Transverse colon (tissue), 4 donors: ENCODE results near the gene COL6A1. TPM values are rescaled to one million over a fixed set of nuclear protein-coding genes. Genes with fewer than 3 reads are reported as not detected.

ENCODE experiments used
- DNase-seq: peaks from one replicate; pipeline ENCODE4 v3.0.0-alpha.2; 2019
- H3K27ac ChIP-seq, 4 donors: fragments of 200-600 bp; sonication (generic); 2 replicates each; pipeline ENCODE4 v1.5.1; 2016 to 2018; ENCODE audit warnings: inconsistent platforms in 4 of 4
- H3K27me3 ChIP-seq: fragments of 200-600 bp; sonication (generic); 2 replicates; pipeline ENCODE4 v1.5.1; 2017; ENCODE audit warnings: inconsistent platforms
- H3K36me3 ChIP-seq, 4 donors: fragments of 200-600 bp; sonication (generic); 2 replicates each; pipeline ENCODE4 v1.5.1; 2017 to 2019; ENCODE audit warnings: inconsistent platforms in 4 of 4
- H3K4me1 ChIP-seq, 4 donors: fragments of 200-600 bp; sonication (generic); 2 replicates each; pipeline ENCODE4 v1.5.1; 2017 to 2020; ENCODE audit warnings: inconsistent platforms in 4 of 4
- H3K4me3 ChIP-seq, 4 donors: fragments of 200-600 bp; sonication (generic); 1 replicate in 1 of 4; 2 replicates in 3 of 4; pipeline versions ENCODE4 v1.5.1 to v1.6.1; 2017 to 2019; ENCODE audit warnings: inconsistent platforms in 4 of 4
- H3K9me3 ChIP-seq, 2 donors: fragments of 200-600 bp; sonication (generic); 2 replicates each; pipeline ENCODE4 v1.5.1; 2017 to 2019; ENCODE audit warnings: inconsistent platforms in 2 of 2
- CTCF ChIP-seq, 5 experiments: fragments of 200-600 bp in 3 of 5; fragments of 450-650 bp in 2 of 5; sonication (generic) in 3 of 5; IDR thresholded peaks; 1 replicate in 2 of 5; 2 replicates in 3 of 5; pipeline ENCODE4 v1.5.1; 2016 to 2017; ENCODE audit warnings: antibody characterized with exemption in 5 of 5, inconsistent platforms in 3 of 5, mild to moderate bottlenecking in 2 of 5, moderate library complexity in 1 of 5
- EP300 ChIP-seq: sonication (generic); formaldehyde crosslinking; IDR thresholded peaks from one replicate; pipeline ENCODE4 v1.6.1; 2017; ENCODE audit warnings: antibody characterized with exemption, low read depth
- POLR2A ChIP-seq: fragments of 450-650 bp; IDR thresholded peaks from one replicate; pipeline ENCODE4 v1.6.1; 2016; ENCODE audit warnings: antibody characterized with exemption, mild to moderate bottlenecking, moderate library complexity
- POLR2AphosphoS5 ChIP-seq, 3 donors: sonication (generic); formaldehyde crosslinking; IDR thresholded peaks; one replicate each; pipeline ENCODE4 v1.6.1; 2016; ENCODE audit warnings: antibody characterized with exemption in 3 of 3
- WGBS, 2 donors: methylation state at CpG; one replicate each; pipeline ENCODE4 v1.1.5; 2018; ENCODE audit warnings: low coverage in 1 of 2; 5-methylcytosine and 5-hydroxymethylcytosine counted together
- in situ Hi-C, 4 donors: fragments of 200-750 bp; cut with MboI; loops; one replicate each; pipeline versions ENCODE4 v1.15.0 to v1.15.1; 2017; ENCODE audit warnings: low sequenced_read_pairs in 3 of 4, low pct_ligation_motif_present in 1 of 4, low pct_unique_long_range_greater_than_20kb in 1 of 4
- intact Hi-C: fragments of 100-400 bp; cut with DNase I; formaldehyde crosslinking; loops from one replicate; pipeline ENCODE4 v1.15.1; 2023; ENCODE audit warnings: low total_unique reads
- total RNA-seq, 4 donors: library from RNA; depleted of rRNA; stranded (reverse); fragments of >200 nt; gene quantifications; one replicate each; pipeline ENCODE4 v1.1.0, GENCODE V29; 2016

Gene COL6A1
- total RNA-seq, 4 donors from 2014 or later: 166 to 580 (median 346) TPM

GRCh38 chr21:45938811-45939520, 42.6 kb upstream of the COL6A1 start:
- DNase-seq: no peak
- no peak overlapping the region for H3K4me3 ChIP-seq
- WGBS, 2 donors: 89% methylated on average over 17 of the region's 17 CpGs; no CpG with 5 or more reads in 1 of the 2 donors
- TF ChIP-seq CTCF (IDR thresholded peaks at IDR 0.05) (no peak), EP300 (no peak)
- H3K4me1 ChIP-seq: no peaks in the 10 kb centered on the region
- no peaks in the 10 kb centered on the region for H3K36me3 ChIP-seq
- no peak overlapping the region for H3K27ac ChIP-seq
- intact Hi-C loops: no loop called here
- H3K27me3 ChIP-seq: no peaks in the 10 kb centered on the region
- in situ Hi-C loops: no loop called here
- no peaks in the 10 kb centered on the region for H3K9me3 ChIP-seq

GRCh38 chr21:45939521-45940045, 42.0 kb upstream of the COL6A1 start:
- DNase-seq: no peak
- Histone ChIP-seq H3K27me3 (no peaks in the 10 kb centered on the region), H3K36me3 (no peaks in the 10 kb centered on the region), H3K4me3 (no peak overlapping the region), H3K27ac (no peak overlapping the region), H3K4me1 (no peaks in the 10 kb centered on the region), H3K9me3 (no peaks in the 10 kb centered on the region)
- intact Hi-C loops: no loop called here
- TF ChIP-seq EP300: no peak
- TF ChIP-seq CTCF (IDR thresholded peaks at IDR 0.05): no peak
- TF ChIP-seq POLR2AphosphoS5 (IDR thresholded peaks at IDR 0.05): no peak
- TF ChIP-seq POLR2A: no peak
- in situ Hi-C loops: no loop called here
- WGBS, 2 donors: 78% methylated on average over 13 of the region's 15 CpGs; no CpG with 5 or more reads in 1 of the 2 donors

GRCh38 chr21:45940091-45940490, 41.5 kb upstream of the COL6A1 start:
- WGBS, 2 donors: 93% methylated on average over 18 of the region's 20 CpGs; no CpG with 5 or more reads in 1 of the 2 donors
- DNase-seq: no peak
- Histone ChIP-seq H3K4me1 (no peaks in the 10 kb centered on the region), H3K27me3 (no peaks in the 10 kb centered on the region), H3K36me3 (no peaks in the 10 kb centered on the region), H3K27ac (no peak overlapping the region), H3K4me3 (no peak overlapping the region), H3K9me3 (no peaks in the 10 kb centered on the region)
- in situ Hi-C loops (no loop called here), intact Hi-C loops (no loop called here)
- TF ChIP-seq EP300: no peak
- TF ChIP-seq POLR2A: no peak
- no peak for TF ChIP-seq POLR2AphosphoS5 (IDR thresholded peaks at IDR 0.05)
- TF ChIP-seq CTCF (IDR thresholded peaks at IDR 0.05): no peak

GRCh38 chr21:45940621-45941337, 40.8 kb upstream of the COL6A1 start:
- WGBS, 2 donors: 90% methylated on average over 23 of the region's 23 CpGs; no CpG with 5 or more reads in 1 of the 2 donors
- Histone ChIP-seq H3K9me3 (no peaks in the 10 kb centered on the region), H3K27ac (no peak overlapping the region)

More at GRCh38 chr21:45940621-45941337, 40.8 kb upstream of the COL6A1 start:
- H3K4me3 ChIP-seq: no peak overlapping the region
- TF ChIP-seq POLR2A: no peak
- TF ChIP-seq EP300: no peak
- no peak for TF ChIP-seq POLR2AphosphoS5 (IDR thresholded peaks at IDR 0.05)
- no peak for TF ChIP-seq CTCF (IDR thresholded peaks at IDR 0.05)
- no peaks in the 10 kb centered on the region for H3K4me1 ChIP-seq
- H3K36me3 ChIP-seq: no peaks in the 10 kb centered on the region
- no peak for DNase-seq
- intact Hi-C loops (no loop called here), in situ Hi-C loops (no loop called here)
- no peaks in the 10 kb centered on the region for H3K27me3 ChIP-seq
